ENCODE data around the gene GABPA.

DNA sequence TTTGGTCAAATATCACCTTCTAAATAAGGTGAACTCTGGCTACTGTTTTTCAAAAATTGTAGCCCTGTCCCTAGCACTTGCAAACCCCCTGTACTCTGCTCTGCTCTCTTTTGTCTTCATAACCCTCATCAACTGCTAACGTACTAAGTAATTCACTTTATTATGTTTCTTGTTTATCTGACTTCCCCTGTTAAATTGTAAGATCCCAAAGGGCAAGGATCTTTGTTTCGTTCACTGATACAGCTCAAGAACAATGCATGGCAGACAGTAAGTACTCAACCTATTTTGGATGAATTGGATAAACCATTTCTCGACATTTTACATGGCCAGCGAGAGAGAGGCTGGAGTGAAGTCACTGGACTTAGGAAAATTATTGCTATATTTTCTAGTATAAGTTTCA, 47.0 kb upstream of the GABPA start:
- TF ChIP-seq YY1 (IDR thresholded peaks at IDR 0.05; ENCODE audit: insufficient read depth, insufficient read length) (no peak), SUZ12 (IDR thresholded peaks at IDR 0.05; ENCODE audit: extremely low read depth, insufficient read depth, insufficient read length) (no peak)

All from NT2/D1 (cell line).